ENCODE measurements around the gene SH3PXD2B.

The SH3PXD2B gene

DNA sequence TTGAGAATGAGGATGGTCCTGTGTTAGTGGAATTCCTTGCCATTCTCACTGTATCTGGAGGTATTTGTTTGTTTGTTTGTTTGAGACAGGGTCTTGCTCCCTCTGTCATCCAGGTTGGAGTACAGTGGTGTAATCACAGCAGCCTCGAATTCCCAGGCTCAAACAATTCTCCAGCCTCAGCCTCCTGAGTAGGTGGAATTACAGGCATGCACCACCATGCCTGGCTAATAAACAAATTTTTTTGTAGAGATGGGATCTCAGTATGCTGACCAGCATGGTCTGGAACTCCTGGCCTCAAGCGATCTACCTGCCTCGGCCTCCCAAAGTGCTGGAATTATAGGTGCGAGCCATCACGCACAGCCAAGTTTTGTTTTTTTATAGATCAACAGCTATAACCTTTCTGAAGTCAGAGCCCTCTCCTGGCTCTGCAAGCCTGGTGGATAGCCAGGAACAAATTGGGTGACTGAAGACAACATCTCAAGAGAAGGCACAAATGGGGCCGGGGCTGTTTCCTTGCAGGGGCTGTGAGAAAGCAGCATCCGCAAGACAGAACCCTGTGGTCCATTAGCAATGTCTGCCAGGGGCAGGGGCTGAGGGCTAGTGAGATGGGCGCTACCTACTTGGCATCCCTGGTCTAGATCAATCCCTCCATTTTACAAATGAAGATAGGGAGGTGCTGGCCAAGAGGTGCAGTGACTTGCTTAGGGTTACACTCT is 18.8 kb downstream of the SH3PXD2B start:
- no peak for DNase-seq

GRCh38 chr5:172434251-172434650 is 20.1 kb downstream of the SH3PXD2B start:
- DNase-seq: no peak

DNA sequence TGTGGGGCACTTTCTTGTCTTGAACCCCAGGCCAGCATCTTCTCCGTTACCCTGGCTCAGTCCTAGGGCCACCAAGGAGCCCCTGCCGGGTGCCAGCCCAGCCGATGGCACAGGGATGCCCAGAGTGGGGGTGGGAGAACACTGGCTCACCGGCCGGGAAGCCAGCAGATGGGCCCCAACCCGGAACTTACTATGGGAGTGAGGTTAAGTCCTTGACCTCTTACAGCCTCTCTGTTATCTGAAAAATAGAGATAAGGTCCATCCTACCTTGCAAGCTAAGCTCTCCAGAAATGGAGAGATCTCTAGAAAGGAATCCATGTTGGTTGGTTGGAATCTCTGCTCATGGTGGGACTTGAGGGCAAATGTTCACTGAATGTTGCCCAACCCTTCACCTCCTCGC is 20.8 kb downstream of the SH3PXD2B start:
- no peak for DNase-seq

DNA sequence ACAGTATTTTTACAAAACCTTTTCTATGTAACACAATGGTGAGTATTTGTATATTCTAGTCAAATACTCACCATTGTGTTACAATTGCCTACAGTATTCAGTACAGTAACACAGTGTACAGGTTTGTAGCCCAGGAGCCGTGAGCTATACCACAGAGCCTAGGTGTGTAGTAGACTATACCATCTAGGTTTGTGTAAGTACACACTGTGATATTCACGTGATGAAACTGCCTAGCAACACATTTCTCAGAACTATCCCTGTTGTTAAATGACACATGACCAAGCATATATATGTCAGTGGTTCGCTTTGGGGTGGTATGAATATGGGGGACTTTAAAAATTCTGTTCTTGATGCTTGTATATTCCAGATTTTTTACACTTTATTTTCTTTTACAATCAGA is 21.3 kb downstream of the SH3PXD2B start:
- no peak for DNase-seq

DNA sequence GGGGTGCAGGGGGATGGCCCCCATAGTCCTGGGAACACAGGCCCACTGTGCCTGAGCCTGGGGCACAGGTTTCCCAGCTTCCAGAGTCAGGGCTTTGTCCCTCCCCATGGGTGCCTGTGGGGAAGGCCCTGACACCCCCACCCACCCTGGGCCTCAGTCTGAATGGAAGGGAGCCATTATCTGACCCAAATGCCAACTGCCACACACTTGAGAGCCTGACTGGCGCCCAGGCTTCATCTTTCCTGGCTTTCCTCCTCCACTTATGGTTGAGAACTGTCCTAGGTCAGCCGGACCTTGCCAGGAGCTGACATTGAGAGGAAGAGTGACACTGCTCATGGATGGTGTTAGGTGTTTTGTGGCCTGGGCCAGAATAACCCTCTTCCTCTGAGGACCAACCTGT is 24.0 kb downstream of the SH3PXD2B start:
- DNase-seq: no peak

DNA sequence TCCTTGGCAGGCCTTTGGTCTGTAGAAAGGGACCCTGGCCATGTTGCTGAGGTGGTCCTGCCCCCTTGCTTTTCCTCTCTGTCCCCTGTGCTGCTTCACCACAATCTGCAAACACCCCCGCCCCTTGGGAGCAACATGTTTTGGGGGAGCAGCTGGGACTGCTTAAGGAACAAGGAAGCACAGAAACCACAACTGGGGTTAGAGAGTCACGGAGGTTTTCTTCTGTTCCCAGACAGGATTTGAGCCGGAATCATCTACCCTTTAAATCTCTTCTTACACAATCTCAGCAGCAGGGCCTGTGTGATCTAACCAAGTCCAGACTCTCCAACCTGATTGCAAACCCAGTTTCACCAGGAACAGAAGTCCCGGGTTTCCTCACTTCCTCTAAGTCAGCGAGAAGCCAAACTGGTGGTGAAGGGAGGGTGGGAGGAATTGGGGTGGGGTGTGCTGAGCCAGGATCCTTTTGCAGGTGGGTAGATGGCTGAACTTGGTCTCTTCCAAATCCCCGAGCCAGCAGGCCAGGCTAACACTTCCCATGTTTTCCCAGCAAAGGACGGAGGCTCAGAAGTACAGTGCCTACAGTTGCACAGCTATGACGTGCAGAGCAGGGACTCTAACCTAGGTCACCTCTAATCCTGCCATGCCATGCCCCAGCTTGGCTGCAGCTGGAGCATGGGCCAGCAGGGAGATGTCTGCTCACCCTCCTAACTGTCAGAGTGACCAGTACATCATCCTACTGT is 25.0 kb downstream of the SH3PXD2B start:
- no peak for DNase-seq

DNA sequence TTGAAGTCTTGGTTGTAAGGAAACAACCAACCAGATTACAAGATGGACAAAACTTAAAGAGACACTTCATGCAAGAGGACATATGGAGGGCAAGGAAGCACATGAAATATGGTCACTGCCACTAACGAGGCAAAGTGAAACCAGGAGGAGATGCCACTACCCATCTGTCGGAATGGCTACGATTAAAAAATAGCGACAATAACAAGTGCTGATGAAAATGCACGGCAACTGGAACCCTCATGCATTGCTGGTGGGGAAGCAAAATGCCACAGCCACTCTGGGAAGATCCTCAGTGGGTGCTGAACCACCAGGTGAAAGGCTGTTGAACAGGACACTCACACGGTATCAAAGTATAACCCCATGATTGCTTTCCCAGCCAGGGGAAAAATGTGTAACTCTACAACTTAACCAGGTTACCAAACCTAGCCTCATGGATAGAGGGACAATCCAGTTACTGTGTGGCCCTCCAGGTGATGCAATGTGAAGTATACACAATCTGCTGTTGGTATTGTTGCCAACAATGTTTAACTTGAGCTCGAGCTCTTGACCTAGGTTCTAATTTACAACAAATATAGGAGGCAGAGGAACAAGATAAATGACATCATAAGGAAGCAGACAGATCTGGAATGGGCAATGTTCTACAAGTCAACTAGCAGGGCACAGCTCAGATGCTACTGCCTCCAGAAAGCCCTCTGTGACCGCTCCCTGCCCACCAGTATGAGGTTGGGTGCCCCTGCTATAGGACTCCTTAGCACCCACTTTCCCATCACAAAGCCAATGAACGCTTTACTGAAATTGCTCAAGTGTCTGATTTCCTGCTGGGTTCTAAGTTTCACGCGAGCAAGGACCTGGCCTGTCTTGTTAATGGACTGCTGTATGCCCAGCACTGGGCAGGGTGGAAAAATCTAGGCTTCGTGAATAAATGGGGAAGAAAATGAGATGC is 25.8 kb downstream of the SH3PXD2B start:
- no peak for DNase-seq

DNA sequence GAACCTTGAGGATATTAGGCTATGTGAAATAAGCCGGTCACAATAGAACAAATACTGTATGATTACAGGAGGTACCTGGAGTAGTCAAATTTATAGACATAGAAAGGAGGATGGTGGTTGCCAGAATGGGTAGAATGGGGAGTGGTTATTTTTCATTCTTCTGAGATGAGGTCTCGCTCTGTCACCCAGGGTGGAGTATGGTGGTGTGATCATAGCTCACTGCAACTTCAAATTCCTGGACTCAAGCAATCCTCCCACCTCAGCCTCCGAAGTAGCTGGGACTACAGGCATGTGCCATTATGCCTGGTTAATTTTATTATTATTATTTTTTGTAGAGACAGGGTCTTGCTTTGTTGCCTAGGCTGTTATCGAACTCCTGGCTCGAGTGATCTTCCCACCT is 27.1 kb downstream of the SH3PXD2B start:
- no peak for DNase-seq

DNA sequence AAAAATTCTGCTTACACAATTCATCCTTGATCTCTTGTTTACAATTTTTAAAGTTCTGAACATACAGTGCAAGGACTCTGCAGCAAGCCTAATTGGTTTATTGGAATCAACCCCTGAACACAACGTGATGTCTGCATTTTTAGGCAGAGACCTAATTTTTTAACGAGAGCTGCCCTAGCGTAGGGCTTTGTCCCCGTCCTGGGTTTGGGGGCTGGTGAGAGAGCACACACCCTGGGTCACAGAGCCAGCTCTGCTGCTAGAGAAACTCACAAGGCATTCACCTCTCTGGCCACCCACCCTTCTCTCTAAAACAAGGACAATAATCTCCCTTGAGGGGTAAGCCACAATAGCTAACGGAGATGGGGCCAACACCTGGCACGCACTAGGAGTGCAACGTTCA is 28.2 kb downstream of the SH3PXD2B start:
- no peak for DNase-seq

DNA sequence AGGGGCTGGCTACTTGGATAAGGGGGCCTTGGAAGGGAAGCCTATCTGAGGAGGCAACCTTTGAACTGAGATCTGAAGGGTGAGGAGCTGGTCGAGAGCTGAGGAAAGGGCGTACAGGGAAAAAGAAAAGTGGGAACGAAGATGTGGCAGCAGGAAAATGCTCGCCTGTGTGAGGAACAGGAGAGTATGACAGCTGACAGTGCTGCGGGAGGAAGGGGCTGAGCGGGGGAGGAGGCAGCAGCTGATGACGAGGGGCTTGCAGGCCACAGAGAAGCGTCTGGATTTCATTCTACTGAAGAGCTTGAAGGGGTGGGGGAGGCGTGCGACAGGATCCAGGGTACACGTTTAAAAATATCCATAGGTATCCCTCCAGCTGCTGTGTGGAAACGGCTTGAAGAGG is 28.9 kb downstream of the SH3PXD2B start:
- DNase-seq: no peak

DNA sequence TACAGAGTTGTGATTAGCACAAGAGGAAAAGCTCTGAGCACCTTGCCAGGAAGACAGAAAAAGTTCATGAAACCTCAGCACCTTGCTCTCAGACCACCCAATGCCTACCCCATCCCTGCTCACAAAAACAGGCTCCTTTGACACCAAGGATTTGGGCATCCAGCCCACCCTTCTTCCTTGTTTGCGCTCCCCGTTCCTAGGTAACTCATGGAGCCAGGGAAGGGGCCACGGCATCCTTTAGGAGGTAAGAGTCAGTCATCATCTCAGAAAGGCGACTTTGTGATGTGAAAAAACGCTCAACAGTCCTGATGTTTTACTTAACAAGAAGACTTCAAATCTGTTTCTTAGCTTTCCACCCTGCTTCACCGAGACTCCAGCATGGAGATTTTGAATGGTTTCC is 29.5 kb downstream of the SH3PXD2B start:
- no peak for DNase-seq

DNA sequence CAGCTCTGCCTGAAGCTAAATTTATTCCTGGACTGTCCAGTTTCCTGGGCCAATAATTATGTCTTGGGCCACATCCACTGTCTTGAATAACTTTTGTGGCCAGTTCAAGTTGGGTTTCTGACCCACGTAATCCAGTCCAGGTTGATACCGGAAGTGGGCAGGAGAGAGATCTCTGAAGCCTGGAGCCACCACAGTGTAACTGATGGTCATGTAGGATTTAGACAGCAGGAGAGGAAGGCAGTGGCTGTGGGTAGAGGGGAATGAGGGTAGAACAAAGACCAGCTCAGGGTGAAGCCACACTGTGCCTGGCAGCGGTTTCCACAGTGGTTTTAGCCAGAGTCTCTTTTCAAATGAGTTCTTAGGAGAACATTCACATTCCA is 30.2 kb downstream of the SH3PXD2B start:
- DNase-seq: no peak

DNA sequence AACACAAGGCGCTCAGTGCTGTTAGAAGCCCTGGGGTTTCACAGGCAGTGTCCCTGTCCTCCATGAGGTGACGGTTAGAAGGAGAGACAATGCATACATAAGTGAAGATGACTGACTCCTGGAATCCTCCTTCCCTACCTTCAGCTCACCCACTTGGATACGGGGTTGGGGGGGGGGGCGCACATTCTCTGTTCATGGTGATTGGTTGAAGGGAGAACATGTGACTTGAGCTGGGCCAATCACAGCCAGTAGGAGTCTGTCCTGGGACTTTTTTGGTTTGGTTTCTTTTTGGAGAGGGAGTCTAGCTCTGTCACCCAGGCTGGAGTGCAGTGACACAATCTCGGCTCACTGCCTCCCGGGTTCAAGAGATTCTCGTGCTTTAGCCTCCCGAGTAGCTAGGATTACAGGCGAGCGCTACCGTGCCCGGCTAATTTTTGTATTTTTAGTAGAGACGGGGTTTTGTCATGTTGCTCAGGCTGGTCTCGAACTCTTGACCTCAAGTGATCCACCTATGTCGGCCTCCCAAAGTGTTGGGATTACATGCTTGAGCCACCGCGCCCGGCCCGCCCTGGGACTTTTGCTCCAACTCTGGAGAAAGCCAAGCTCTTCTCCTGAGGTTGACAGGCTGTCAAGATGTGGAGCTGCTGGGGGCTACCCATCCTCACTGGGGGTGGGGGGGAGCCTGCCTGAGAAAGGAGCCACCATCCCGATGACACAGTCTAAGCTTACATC is 30.8 kb downstream of the SH3PXD2B start:
- no peak for DNase-seq

- DNase-seq: no peak
Observed at GRCh38 chr5:172422255-172422654, 32.1 kb downstream of the SH3PXD2B start.

DNA sequence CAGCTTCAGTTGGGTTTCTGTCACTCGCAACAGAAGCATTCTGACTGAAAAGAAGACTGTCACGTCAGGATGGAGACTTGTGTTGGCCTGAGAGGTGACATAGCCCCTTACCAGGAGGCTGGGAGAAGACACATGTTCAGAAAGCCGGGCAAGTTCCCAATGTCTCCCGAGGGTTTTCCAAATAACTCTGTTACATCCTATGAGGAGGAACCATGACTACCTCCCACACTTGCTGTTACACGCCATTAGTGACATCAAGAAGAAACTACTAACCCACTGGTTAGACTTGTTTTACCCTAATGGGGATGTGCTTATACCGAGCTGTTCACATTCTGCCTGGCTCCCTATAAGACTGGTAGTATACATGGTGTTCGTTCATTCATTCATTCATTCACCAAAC is 33.3 kb downstream of the SH3PXD2B start:
- no peak for DNase-seq

- no peak for DNase-seq
Observed at GRCh38 chr5:172420235-172420939, 33.9 kb downstream of the SH3PXD2B start.

DNA sequence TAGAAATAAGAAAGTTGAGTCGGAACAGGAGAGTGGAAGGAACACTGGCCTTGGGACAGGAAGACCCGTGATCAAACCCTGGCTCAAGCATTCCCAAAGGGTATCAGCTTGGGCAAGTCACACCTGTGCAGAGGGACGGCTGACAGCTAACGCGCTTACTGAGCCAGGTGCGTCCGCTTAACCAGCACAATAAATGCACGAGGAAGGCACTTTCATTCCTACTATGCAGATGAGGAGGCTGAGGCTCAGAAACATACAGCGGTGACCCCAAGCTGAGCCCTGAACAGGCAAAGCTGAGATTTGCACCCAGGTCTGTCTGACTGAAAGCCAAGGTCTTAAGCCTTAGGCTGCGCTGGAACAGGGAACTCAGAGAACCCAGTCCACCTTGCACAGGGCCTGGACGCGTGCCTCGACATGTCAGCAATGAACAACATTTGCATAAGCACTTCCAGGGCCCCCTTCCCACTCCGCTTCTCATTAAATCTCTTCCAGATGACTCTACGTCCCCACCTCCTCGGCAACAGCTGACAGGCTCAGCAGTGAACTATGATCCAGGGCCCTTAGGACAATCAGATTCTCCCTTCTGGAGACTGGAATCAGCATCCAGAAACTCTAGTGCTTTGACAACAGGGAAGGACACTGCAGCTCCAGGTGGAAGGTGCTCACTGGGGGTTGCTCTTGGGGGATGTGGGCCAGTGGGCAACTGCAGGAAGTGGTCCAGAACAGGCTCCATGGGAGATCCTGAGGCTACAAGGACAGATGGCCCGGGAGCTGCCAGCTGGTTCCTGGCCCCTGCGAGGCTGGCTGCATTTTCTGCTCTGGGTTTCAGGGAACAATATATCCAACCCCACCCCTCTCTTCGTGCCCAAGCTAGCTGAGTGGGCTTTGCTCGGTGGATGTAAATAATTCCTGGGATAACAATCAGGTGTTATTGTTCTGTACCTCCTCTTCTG is 35.2 kb downstream of the SH3PXD2B start:
- no peak for DNase-seq

GRCh38 chr5:172417983-172418630 is 36.2 kb downstream of the SH3PXD2B start:
- no peak for DNase-seq

- DNase-seq: no peak
Observed at GRCh38 chr5:172417130-172417841, 37.0 kb downstream of the SH3PXD2B start.
